Activated CD8-positive, alpha-beta memory T cell treated with anti-CD3 and anti-CD28 coated beads, Interleukin-2, amount 50 U/mL, for 24 hours (primary cell): Measurements from ENCODE around the gene DEPP1.

Experiments used
- DNase-seq: peaks from one replicate; pipeline ENCODE4 v3.0.0-alpha.2; 2020; ENCODE audit errors: extremely low read depth

DEPP1 gene

DNA sequence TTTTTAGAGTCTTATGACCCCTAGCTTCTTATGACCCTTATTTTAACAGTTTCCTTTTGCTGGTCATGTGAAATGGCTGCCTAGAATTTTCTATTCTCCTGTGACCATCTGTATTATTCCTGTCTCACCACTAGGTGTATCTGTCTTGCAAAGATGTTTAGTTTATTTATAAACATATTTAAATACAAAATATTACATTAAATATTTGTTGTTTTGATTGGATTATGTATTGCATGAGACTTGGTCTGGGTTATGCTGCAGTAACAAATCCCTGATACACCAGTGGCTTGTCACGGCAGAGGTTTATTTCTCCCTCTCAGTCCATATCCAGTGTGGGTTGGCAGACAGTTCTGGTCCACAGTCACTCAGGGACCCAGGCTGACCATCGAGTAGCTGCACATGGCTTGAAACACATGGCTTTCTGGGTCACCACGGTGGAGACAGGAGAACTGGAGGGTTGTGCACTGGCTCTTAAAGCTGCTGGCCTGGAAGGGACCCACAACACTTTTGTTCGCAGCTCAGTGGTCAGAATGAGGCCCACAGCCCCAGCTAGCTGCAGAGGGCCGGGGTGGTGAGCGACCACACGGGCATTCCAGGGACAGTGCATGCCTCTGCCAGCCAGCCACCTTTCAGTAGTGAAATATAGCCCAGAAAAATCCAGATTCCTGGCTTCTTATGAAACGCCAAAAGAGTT is 11.6 kb downstream of the DEPP1 start:
- no peak for DNase-seq

DNA sequence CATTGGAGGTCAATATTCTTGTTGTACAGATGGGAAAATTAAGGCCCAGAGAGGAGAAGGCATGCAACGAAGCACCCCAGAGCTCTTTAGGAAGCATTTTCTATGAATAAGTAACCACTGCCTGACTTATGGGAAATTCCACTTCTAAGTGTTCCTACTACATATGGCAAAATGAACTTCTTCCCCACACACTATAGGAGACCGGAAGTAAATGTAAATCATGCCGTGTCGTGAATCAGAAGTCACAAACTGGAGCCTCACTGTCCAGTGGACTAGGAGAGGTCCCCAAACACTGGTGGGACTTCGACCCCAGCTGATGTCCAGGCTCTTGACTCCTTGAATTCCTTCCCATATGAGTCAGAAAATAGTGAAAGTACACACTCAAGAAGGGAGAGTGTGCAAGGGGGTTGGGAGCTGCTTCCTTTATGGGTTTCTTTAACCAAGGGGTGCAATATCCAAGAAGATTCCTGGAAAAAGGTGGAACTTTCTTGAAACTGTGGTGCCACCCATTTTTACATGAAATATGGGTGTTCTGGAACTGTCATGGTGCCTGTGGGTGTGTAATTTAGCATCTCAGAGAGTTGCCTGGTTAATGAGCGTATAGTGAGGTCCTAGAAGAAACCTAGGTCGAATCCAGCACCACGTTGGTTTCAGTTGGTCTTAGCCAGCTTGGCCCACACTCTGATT is 12.3 kb downstream of the DEPP1 start:
- no peak for DNase-seq

DNA sequence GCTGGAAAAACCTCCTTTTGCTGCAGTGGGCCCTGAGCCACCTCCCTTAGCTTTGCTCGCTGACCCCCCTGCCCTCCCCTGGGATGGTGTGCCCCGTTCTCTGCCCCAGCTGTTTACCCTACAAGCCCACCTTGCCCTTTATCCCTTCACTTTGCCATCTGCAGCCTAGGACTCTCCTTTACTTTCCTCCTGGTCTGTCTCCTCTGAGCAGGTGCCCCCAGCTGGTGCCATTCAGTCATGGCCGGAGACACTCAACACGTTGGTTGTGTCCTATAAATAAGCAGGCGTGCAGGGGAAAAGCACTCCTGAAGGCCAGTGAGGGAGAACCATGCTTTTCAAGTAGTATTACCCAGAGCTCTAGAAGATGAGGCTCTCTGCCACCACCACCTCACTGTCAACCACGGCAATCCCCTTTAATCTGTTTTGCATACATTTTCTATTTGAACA is 12.9 kb downstream of the DEPP1 start:
- no peak for DNase-seq

DNA sequence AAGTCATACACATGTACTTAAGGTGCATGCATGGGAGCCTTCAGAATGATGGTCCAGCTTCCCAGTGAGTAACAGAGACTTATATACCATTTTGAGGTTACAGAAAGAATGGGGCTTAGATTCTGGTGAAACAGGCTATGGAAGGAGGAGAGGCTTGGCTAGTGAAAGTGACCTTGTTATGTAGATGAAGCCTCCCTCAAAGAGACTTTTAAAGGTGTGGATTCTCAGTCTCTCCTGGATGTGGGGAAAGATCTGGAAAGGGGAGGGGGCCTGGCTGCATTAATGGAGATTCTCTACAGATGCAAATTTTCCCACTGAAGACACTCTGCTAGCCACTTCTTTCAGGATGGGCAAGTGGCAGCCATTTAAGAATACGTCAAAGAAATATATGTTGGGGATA is 13.5 kb downstream of the DEPP1 start:
- no peak for DNase-seq

DNA sequence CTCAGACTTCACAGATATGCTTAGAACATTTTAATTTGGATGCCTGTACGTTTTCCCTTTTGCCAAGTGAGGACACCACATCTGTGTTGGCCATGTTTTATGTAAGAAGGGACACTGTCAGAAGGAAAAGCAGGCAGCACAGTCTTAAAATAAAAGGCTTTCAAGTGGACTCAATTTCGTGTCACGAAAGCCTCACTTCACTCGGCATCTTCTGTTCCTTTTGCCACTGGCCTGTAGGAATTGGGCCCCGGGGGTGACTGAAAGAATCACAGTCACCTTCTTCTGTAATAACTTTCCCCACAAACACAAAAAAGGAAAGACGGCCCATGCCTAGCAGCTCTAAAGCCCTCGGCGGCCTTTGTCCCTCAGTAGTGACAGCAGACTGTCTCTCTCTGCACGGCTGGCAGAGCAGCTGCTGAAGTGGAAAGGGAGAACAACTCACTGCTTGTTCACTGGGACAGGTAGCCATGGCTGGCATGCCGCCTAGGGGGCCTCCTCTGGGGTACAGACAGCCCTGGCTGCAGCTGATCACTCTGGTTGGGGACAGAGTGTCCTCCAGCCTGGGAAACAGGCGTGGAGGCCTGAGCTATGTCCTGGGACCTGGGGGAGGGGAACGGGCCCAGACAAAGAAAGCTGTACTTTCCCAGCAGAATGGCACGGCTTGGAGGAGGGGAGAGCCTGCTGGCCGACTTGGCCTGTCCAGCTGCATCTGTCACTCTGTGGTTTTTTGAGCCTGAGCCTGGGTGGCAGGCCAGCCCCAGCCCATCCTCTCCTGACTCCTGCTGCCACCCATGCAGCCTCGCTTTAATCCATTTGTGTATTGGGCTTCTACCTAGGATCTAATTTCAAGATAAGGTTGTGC is 14.6 kb downstream of the DEPP1 start:
- no peak for DNase-seq

DNA sequence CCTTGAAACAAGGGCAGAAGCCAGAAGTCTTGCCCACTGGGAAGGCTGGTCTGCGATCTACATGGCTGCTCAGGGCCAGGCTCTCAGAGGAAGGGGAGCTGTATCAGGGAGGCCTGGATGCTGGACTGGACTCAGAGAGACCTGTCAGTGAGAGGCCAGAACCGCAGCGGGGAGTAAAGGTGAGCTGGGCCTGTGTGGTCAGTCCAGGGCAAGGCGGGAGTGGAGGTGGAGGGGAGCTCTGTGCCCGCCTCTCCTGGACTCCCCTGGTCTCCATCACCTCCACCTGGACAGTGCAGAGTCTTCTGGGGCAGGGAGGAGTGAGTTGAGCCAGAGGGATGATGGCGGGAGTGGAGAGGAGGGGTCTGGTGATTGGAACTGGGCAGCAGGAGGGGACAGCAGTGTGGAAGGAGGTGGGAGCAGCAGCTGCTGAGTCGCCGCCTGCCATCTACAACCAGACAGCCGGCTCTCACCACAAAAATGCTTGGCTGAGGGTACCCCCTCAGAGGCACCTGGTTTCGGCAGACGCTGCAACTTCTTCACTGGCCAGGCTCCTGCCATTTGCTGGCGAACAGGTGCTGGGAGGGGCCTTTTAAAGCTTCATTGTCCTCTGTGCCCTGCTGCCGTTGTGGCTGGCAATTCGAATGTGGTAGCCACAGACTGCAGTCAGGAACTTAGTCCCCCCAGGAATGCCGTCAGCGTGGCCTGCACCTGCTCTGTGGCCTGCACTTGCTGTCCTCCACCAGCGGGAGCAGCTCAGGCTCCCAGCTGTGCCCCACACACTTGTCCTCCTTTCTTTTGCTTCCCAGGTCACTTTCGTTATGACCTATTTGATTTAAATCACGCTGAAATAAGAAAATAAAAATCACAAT is 15.5 kb downstream of the DEPP1 start:
- DNase-seq: no peak

DNA sequence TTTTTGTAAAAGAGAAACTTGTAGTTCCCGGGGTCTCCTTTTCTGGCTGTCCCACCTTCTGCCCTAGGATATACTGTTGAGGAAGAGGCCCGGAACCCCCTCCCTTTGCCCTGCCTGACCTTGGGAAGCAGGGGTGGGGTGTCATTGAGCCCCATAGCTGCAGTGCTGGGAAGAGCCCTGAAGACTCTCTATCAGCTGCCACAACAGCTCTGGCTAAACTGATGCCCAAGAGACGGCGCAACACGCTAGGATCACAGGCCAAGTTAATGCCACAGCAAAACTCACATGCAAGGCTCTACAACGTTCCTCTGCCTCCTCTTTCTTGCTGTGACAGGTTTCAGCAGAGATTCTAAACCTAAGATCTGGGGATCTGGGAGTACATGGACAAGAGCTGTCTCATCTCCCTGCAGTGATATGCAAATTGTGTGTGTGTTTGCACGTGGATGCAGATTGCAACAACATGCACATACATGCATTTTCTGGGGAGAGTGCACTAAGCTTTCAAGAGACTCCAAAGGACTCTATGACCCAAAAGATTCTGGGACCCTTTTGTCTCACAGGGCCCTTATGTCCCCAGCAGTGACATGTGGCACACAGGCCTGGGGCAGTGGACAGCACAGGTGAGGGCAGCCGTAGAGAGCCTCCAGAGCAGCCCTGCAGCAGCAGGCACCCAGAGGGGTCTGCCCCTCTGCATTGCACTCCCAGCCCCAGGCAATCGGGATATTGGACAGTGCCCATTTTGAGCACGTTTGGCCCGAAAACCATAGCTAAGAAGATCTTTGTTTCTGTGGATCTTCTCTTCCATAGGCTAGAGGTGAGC is 16.5 kb downstream of the DEPP1 start:
- no peak for DNase-seq

DNA sequence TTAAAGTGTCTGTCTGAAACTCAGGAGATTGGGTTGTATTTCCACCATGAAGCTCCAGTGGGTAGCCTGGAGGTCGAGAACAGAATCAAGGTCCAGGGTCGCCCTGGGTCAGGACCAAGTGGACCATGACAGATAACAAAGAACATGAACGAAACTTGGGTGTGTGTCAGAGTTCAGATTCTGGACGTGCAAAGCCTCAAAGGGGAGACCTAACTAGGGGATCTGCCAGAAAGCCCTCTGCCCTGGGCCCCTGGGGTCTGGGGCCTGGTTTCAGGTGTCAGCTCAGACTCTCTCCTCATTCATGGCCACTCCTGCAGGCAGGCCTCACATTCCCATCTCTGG is 17.4 kb downstream of the DEPP1 start:
- no peak for DNase-seq

DNA sequence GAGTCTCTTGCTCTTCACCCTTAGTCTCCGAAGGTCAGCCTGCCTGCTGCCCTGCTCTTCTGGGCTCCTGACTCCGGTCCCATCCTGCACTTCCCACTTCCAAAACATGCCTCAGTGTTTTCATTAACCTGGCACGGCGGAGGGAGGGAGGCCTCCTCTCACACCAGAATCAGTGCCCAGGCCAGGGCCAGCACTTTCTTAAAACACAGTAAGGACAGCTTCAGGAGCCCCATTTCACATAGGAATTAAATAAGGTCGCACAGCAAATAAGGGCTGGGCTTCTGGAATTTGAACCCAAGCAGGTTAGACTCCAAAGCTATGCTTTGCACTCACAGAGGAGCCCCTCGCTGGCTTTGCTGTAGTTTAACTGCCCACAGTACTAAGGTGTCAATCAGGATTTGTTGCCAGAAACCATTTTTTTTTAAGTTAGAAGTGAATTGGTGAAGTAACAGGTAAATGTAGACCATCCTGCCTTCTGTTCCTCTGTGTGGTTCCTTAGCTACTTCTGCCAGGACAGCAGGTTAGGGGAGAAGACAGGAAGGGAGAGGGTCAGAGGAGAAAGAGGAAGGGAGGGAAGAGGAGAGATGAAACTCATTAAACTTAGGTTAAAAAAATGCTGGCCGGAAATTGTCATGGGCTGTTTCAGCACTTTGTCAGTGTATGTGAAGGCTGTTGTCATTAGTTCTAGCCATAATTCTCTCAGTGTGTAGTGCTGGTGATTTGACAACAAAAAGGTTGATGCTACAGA is 18.0 kb downstream of the DEPP1 start:
- no peak for DNase-seq

DNA sequence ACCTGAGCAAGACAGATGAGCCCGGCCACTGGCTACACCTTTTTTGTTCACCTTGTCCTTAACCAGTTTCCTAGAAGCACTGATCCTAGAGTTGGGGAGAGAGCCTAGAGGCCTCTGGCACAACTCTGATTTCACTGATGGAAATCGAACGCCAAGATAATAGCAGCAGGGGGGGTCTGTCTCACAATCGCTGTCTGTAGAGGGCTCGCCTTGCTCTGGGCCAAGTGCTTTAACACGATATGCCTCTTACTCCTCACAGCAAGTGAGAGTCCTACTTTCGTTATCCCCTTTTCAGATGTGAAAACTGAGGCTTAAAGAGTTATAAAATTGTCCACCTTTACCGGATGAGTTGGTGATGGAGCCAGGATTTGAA is 18.5 kb downstream of the DEPP1 start:
- no peak for DNase-seq

DNA sequence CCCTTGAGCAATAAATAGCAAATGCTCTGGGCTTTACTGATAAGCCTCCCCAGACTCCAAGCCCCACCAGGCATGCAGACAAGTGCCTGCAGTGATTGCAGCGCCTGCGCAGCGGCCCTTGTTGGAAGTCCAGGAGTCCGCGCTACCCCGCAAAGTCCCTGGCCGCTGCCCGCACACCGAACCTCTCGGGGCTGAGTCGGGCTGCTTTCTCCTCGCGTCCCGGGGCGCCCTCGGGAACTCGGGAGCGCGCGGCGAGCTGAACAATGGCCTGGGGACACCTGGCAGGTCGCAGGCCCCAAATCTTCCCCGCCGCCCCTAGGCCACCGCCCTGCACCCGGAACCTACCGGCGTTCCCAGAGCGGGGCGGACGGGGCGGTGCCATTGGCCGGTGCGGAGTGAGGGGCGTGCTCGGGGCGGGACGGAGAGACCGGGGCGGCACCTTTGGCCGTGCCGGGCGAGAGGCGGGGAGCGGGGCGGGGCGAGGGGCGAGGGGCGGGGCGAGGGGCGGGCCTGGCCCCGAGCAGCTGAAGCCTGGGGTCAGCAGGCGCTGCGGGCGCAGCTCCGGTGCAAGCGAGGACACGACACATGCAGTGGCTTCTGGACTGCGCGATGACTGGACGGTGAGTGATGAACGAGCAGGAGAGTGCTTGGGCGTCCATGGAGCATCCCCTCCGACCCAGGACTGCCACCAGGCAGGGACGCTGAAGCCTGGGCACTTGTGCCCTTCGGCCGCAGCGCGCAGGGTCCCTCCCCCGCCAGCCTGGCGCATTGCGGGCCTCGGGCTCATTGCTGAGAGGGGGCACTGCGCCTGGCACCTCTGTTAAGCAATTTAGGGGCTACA is 19.1 kb downstream of the DEPP1 start, which contains the start of gene RASSF4:
Gene RASSF4, plus strand, starts transcription at position 556 of the 841 bp plus-strand sequence. CDS start 10,401 bp downstream, outside the sequence.
- DNase-seq: peak; percentile 74

DNA sequence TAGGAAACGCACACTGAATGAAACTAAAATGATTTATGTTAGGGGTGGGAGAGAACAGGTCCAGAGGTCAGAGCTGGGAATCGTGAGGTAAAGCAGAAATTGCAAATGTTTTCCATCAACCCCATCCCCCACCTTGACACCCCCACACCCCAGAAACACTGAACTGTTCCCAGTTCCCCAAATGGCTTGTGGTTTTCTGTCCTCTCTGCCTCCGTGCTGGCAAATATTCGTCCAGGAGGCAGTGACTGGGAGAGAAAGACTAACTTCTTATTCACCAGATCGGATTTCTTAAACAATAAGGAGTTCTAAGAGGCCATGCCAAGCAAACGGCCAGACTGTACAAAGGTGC is 19.7 kb downstream of the DEPP1 start:
- DNase-seq: no peak

DNA sequence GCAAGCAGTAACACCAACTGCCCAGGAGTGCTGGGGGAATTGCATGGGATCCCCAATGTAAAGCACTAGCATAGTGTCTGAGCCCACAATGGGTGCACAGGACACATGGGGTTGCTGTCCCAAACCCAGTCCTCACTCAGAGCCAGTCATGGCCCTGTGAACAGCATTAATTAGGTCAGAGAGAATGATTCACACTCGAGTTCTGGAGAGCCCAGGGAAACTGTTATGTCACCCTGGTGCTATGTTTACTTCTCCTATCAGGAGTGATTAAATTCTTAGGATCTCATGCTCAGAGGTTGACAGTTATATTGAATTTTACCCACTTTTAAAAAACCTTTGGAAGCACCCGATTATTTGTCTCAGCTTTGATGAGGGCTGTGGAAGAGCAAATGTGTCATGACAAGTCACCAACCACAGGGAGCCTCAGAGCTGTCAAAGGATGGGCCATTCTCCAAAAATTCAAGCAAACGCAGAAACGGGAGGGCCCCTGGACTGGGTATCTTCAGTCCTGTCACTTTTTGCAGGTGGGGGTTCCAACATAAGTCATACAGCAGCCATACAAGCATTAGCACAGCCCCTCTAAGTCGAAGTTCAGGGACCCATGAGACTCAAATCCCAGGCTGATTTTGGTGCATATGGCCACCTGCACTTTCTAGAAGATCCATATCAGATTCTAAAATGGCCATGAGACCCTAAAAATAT is 20.3 kb downstream of the DEPP1 start:
- no peak for DNase-seq

DNA sequence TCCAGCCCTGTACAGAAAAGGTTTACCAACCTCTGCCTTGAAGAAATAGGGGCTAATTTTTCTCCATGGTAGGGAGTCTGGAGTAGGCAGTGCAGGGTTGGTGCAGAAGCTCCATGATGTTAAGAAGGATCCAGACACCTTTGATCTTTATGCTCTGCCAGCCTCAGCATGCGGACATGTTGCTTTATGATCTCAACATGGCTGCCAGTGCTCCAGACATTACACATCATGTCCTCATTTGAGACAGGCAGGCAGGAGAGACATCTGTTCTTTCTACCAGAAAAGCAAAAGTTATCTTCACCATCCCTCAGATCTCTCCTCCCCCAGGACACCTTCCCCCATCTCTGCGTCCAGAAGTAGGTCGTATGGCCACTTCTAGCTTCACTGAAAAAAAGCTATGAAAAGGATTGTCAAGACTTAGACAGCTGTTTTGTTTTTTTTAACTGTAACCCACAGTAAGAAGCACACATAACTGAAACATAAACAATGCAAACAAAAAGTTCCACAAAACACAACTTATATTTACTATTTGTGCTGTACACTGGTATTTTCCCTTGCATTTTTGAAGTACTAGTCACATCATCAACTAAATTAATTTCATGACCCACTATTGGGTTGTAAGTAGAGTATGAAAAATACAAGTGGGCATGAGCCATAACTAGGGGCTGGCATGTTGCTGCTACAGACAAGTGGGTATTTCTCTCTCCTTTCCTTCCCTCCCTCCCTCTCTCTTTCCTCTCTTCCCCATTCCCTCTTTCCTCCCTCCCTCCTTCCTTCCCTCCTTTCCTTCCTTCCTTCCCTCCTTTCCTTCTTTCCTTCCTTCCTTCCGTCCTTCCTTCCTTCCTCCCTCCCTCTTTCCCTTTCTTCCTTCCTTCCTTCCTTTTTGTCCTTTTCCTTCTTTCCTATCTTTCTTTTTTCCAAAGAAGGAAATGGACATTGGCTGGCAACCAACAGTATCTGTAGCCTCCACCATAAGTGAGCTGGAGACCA is 21.6 kb downstream of the DEPP1 start:
- no peak for DNase-seq

DNA sequence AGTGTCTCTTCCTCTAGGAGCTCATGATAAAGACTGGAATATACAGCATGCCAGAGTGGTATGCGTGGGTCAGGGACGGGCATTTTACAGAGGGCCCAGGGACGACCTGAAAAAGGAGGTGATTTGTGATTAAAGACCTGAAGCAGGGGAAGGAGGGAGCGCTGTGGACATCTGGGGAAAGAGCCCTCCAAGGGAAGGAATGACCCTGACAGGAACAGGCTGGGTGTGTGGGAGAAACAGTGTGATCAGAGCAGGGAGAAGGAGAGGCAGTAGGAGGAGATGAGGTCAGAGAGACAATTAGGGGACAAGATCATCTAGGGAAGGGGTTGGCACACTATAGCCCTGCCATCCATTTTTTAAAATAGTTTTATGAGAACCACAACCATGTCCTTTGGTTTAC is 22.4 kb downstream of the DEPP1 start:
- DNase-seq: no peak

DNA sequence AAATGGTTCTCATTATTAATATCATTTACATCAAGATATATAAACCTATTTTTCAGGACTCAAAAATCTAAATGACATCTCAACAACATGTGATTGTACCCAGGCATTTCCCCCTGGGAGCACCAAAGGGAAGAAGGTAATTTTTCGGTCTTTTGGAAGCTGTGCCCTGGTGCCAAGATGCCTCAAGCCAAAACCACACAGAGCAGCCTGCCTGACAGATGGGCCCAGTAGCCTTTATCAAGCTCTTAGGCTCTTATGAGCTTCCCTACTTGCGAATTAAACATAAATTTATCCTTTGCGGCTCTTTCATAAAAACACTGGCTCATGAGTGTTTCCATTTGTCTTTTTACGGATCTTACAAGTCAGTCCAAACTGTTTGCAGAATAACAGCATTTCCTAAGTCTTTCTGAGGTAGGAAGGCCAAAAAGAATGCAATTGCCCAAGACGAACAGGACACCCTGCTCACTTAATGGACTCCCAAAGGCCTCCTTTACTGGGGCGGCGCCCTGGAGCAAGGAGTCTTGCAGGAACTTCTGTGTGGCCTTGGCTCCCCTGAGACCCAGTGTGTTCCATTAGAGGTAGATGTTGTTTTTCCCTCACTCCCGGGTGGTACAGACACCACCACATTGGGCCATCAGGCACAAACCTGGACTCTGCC is 23.1 kb downstream of the DEPP1 start:
- no peak for DNase-seq

DNA sequence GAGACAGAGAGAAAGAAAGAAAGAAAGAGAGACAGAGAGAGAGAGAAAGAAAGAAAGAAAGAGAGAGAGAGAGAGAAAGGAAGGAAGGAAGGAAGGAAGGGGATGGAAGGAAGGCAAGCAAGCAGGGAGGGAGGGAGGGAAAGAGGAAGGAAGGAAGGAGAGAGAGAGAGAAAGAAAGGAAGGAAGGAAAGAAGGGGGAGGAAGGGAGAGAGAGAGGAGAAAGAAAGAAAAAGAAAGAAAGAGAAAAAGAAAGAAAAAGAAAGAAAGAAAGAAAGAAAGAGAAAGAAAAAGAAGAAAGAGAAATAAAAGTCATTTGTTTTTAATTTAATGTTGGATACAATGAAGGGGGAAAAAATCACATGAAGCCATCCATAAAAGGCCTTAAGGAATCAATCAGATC is 23.6 kb downstream of the DEPP1 start:
- DNase-seq: no peak
